Cardiac septum (tissue), 1 donor: ENCODE results near the gene SPRYD3. TPM values are rescaled to one million over a fixed set of nuclear protein-coding genes. Genes with fewer than 3 reads are reported as not detected.

Experiments used
- DNase-seq: peaks from one replicate; pipeline ENCODE4 v3.0.0-alpha.2; 2020; ENCODE audit warnings: low spot score
- intact Hi-C: fragments of 100-400 bp; cut with DNase I; formaldehyde crosslinking; loops from one replicate; pipeline ENCODE4 v1.14.0; 2022
- total RNA-seq: library from RNA; stranded (reverse); fragmentation: NEBNext Ultra II Directional; extraction: Animal tissue kit (Norgen Biotek cat#: 25700); gene quantifications from one replicate; pipeline ENCODE4 v1.2.1, GENCODE V29; 2021
- donor health status: DM: no; HTN: no; CAD: no.

SPRYD3 gene
- total RNA-seq, 1 donor from 2014 or later, result 63.5 TPM

DNA sequence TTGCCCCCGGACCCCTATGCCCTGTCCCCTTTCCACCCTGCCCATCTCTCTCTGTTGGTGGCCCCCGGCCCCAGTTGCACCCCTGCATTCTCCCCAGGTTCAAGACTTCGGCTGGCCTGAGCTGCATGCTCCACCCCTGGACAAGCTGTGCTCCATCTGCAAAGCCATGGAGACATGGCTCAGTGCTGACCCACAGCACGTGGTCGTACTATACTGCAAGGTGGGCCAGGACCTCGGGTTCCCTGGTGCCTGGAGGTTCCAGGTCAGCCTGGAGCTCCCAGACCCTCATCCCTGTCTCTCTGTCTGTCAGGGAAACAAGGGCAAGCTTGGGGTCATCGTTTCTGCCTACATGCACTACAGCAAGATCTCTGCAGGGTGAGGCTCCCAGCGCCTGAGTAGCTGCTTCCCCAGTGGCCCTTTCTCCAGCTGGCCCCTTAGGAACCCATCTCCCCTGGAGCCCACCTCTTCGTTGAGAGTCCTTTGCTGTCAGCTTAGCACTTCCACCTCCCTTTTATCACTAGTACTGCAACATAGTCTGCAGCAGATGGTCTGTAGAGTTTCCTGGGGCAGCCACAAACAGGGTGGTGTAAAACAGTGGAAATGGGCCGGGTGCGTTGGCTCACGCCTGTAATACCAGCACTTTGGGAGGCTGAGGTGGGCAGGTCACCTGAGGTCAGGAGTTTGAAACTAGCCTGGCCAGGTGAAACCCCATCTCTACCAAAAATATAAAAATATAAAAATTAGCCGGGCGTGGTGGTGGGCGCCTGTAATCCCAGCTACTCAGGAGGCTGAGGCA lies 23.5 kb downstream of the SPRYD3 start:
- peak; percentile 72 for DNase-seq
- intact Hi-C loops, result no loop called here

DNA sequence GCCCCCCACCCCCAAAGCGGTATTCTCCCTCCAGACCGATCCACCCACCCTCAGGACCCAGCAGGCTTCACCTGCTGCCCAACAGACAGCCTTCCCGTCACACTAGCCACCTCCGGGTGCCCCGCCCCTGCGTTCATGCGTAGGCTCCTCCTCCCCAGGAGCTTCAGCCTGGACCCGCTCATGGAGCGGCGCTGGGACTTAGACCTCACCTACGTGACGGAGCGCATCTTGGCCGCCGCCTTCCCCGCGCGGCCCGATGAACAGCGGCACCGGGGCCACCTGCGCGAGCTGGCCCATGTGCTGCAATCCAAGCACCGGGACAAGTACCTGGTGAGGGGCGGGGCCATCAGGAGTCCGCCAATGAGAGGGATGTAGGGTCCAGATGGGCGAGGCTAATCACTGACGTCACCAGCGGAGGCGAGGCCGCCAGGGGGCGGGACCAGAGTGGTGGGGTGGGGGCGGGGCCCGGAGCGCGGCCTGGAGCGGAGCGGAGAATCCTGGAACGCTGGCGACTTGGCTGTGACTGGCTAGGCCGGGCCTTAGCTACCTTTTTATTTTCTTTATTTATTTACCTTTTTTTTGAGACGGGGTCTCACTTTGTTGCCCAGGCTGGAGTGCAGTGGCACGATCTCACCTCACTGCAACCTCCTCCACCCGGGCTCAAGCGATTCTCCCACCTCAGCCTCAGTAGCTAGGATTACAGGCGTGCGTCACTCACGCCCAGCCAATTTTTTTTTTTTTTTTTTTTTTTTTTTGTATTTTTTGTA lies 24.9 kb downstream of the SPRYD3 start:
- intact Hi-C loops, result no loop called here

DNA sequence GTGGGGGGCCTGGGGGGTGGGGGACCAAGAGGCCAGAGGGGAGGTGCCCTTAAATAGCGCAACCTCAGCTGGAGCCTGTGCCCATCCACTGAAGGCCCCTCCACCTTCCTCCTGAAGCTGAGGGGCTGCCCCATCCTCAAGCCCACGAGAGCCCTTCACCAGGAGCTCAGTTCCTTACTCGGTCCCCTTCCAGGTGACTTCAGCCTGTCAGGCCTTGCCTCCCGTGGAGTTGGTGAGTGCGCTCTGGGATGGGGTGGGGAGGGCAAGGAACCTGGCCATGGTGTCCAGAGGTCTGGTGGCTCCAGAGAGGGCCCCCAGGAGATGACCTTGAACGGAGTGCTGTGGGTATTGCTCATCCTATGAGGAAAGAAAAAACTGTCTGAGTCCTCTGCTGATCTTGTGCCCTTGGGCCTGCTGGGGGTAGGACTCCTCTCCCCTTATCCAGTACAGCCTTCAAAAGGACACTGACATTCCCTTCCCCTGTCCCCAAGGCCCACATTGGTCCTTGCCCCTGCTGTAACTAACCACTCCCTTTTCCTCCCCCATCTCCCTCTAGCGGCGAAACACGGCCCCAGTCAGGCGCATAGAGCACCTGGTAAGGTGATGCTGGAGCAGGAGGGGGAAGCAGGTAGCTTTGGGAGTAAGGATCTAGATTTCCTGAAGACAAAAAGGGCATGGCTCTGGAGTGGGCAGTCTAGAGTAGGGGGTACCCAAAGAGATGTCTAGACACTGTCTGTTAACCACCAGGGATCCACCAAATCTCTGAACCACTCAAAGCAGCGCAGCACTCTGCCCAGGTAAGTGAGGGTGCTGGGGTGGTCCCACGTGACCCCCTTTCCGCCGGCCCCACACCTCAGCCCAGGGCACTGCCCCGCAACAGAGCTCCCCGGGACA lies 25.7 kb downstream of the SPRYD3 start:
- intact Hi-C loops, result no loop called here
- peak; percentile 81 for DNase-seq

More for the DNA sequence above, 24.9 kb downstream of the SPRYD3 start:
- peak; percentile 98 for DNase-seq

DNA sequence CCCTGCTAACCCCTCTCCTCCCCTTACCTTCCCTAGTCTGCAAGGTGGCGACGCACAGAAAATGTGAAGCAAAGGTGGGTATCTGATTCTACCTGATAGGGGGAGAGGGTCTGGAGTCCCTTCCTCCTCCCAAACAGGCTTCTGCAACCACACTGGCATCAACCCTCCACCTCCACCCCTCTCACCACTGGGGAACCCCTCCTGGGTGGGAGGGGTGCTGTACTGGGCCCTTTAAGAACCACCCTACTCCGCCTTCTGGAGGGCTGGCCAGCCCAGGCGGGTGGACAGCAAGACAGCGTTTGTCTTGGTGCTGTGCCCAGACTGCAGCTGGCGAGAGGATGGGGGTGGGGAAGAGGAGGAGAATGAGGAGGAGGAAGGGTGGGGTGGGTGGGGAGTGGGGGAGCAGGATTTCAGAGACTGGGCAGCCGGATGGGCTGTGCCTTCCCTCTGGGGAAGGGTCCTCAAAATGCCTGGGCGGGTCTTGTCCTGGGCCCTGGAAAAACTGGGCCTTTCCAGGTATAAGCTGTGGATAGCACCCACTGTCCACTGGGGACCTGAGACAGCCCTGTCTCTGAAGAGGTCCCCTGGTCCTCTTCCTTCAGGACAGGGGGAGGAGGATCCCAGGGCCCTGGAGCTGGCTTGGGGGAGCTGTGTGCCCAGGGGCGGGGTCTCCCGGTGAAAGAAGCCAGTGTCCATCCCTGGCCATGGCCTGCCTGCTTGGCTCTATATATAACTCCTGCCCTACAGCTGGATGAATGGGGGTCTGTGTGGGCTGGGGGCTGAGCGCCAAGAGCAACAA lies 26.6 kb downstream of the SPRYD3 start:
- intact Hi-C loops, result no loop called here
- DNase-seq, result peak; percentile 94

DNA sequence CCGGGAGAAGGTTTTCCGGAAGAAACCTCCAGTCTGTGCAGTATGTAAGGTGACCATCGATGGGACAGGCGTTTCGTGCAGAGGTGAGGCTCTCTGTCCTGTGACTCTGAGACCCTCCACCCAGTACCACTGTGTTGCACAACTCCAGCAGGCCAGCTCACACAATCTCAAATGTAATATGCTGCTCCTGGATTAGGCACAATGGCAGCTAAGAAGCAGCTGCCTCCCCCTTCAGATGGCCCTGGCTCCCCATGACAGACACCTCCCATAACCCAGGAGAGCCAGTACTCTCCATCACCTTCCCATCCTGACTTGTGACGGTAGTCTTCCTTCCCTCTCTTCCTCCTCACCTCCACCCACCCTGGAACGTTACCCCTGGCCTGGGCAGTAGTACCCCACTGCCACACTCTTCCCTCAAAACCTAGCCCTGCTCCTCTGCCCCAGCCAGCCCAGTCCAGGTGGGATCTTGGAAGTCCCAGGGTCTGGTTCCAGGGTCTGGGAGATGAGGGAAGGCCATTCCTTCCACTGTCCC lies 27.2 kb downstream of the SPRYD3 start:
- peak; percentile 75 for DNase-seq
- intact Hi-C loops, result loop anchor here (1.0 kb wide), 1 partner anchor 46 kb away; the partner anchor contains the start of gene EIF4B

DNA sequence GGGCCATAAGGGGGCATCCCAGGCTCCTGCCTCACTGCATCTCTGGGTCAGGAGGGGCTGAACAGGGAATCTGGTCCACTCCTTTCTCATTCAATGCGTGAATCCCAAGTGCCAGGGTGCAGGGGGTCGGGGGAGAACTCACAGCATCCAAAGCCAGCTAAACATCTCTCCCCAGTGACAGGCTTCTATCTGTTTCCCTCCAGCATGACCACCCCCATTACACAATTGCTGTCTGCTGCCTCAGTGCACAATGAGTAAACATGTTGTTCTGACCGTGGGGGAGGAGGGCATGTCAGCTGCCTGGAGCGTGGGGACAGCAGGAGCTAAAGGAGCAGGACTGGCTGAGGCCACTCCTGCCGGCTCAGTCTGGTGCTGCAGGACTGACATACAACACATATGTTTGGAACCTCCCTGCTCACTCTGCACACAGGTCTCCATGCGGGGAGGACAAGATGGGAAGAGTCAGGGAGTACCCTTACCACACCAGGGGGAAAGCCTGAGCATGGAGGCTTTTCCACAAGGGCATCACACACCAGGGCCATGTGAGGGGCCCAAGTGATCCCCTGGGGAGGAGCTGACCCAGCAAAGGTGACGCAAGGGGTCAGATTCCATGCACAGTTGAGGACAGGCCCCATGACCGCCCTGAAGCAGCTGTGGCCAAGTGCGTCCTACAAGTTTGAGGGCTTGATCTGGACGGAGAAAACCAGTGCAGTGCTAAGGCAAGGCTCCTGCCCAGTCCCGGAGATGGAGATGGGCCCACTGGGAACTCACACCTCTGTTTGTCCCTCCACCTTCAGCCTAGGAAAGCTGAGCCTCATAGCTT lies 27.9 kb downstream of the SPRYD3 start:
- peak; percentile 87 for DNase-seq
- intact Hi-C loops, result loop anchor here (1.0 kb wide), 1 partner anchor 45 kb away; the partner anchor contains the start of gene EIF4B

DNA sequence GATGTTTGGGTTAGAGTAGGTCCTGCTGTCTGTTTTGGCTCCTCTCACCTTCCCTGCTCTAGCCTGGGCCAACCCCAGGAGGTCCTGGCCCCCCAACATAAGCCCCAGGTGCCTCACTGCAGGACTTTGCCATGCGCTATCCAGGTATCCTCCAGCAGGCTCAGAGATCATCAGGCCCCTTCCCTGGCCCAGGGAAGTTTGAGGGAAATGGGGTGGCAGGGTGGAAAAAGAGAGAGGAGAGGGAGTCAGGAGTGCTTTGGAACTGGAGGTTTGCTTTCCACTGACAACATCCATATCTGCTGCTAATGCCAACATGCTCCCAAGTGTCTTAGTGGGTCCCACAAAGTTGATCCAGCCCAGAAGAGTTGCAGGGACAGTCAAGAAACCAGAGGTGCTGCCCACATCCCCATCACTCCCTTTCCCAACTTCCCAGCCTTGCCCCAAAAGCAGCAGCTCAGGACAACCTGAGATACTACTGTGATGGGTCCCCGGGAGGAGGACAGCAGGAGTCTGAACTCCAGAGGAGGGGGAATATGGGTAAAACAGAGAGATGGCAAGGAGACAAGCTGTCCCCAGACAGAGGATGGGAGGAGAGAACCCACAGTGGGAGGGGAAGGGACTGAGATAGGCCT lies 28.6 kb downstream of the SPRYD3 start:
- DNase-seq, result no peak
- intact Hi-C loops, result loop anchor here (1.0 kb wide), 1 partner anchor 44 kb away; the partner anchor contains the start of gene EIF4B

DNA sequence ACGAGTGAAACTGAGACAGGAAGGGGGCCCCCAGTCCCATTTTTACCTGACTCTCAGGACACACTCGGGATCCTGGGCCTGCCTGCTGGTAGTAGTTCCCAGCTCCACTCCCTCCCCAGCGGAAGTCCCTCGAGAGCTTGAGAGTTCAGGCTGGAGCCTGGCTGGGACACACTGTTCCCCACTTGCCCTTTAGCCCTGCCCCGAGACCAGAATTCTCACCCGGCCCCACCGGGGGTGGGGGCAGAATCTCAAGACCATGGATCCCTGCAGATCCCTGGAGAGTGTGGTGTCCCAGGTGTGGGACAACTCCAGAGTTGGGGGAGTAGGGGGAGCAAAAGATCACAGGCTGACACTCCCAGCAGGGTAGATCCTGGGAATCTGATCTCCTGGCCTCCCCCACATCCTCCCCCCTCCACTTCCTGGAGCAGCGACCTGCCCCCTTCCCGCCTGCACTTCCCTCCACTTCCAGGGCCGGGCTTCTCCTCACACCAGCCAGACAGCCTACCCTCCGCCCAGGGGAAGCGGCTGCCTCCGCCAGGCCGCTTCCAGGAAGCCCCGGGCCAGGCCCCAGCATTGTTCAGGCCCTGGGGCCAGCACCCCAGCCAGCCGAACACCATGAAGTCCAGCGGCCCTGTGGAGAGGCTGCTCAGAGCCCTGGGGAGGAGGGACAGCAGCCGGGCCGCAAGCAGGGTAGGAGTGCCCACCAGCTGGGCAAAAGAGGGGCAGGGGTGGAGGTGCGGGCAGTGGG lies 29.4 kb downstream of the SPRYD3 start, which contains the start of gene TNS2:
TNS2 (plus strand) TSS at position 495 of the 748 bp plus-strand sequence; CDS start at position 616, 121 bp downstream.
- peak; percentile 89 for DNase-seq
- intact Hi-C loops, result loop anchor here (10.0 kb wide), 1 partner anchor 1015 kb away; no protein-coding TSS in a partner anchor

DNA sequence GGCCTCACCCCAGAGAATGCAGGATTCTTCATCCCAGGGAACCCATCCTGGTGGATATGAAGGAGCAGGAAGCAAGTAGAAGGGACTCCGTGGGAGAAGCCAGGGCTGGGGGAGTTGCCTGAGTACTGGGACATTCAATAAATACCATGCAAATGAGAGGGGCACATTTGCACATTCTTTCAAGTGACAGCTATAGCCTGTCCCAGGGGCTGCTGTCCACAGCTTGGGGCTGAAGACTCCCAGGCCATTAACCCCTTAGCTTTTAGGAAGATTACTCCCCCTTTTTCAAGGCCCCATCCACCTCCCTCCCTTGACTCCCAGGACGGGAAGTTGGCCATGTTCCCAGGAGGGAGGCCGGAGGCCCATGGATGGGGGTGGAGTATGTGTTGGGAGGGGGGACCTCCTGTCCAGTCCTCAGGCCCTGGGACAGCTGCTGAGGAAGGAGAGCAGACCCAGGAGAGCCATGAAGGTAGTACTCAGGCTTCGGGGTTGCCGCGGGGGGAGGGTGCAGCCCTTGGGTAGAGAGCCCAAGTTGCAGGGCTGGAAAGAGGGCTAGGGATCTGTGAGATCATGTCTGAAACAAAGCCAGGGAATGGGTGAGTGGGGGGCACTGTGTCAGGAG lies 30.3 kb downstream of the SPRYD3 start:
- intact Hi-C loops, result loop anchor here (10.0 kb wide), 1 partner anchor 1014 kb away; no protein-coding TSS in a partner anchor
- DNase-seq, result no peak

DNA sequence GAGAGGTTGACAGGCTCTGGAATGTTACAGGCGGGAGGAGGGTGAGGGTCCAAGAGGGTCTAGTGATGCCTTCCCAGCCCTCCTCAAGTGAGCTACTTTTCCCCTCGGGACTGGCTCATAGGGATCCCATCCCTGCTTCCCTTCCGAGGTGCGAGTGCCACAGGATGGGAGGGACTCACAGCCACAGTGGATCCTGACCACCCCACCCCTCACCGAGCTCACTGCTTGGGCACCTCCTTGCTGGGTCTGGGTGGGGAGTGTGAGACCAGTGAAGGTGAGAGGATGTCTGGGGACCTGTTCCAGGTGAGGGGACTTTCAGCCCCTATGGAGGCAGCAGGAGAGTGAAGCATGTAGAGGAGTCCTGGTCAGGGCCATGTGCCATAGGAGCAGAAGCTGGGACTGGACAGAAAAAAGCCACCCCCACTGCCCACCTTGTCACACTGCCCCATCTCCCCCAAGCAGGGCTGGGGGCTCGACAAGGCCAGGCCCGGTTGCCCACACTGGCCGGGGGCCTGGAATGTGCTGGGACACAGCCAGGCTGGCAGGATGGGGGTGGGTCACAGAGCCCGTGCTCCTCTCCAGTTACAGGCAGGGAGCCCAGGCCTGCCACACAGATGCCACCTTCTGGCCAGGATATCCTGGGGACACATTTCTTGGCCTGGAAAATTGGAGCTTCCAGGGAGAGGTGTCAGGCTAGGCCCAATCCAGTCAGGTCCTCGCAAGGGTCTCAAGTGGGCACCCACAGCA lies 31.0 kb downstream of the SPRYD3 start:
- DNase-seq, result no peak
- intact Hi-C loops, result loop anchor here (10.0 kb wide), 1 partner anchor 1013 kb away; no protein-coding TSS in a partner anchor

DNA sequence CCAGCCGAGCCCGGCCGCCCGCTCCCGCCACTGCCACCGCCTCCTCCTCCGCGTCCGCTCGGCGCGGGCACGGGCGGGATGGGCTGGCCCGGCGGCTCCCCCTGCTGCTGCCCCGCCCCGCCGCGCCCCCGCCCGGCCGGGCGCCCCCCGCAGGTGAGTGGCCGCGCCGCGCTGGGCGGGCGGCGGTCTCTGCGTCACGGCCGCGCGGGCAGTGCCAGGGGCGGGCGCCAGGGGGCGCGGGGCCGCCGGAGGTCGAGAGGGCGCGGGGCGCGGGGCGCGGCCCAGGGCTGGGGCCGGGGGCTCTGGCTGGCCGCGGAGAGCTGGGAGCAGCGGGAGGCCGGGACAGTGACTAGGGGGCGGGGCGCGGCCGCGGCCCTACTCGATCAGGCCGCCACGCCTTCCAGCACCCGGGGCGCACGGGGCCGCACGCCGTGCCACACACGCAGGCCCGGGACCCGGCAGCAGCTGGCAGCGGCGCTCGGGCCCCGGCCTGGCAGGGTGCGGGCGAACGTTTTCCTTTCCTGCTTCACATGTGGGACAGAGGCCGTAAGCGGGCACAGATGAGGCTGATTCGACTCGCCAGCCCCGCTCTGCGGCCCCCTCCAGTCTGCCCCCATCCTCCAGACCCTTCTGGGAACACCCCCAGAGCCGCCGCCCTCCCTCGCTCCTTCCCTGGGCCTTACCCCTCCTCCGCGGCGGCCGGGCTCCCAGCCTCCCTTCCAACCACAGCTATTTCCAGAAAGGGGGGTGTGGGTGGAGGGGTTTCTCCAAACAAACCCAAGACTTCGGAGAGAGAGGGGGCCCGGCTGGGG lies 31.8 kb downstream of the SPRYD3 start:
- peak; percentile 89 for DNase-seq
- intact Hi-C loops, result loop anchor here (10.0 kb wide), 1 partner anchor 1013 kb away; no protein-coding TSS in a partner anchor

DNA sequence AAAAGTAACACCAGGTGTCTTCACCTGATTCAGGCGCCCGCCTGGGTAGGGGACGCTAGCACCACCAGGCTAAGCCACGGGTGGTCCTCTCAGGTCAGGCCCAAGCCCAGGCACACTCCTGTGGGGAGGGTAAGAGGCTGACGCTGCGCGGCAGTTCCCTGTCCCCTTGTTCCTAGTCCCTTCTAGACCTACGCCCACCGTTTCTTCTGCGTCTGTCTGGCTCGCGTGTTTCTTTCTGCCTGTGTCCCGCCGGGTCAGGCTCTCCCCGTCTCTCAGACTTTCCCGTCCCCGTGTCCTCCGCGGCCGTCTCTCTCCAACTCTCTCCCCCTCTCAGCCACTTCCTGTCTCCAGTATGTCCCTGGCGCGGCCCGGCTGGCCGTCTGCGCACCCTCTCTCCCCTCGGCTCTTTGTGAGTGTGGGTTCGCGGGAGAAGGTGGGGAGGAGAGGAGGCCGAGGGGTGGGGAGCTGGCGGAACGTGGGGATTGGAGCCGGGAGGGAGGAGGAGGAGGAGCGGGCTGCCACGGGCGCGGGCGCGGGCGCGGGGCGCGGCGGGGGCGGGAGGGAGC lies 32.5 kb downstream of the SPRYD3 start:
- intact Hi-C loops, result loop anchor here (10.0 kb wide), 1 partner anchor 1012 kb away; no protein-coding TSS in a partner anchor
- DNase-seq, result peak; percentile 91

DNA sequence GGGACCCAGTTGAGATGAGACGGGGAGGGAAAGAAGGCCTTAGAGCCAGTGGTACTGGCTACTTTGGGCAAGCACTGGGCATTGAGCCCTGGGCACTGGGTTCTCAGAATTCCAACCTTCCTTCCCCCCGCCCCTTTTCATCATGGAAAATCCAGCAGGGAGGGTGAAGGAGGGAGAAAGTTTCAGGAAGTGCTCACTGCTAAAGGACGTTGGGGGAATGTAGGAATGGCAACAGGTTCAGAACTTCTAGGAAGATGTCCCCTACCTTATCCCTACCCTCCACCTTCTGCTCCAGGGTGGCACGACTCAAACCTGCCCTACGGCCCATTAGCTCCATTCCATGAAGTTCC lies 33.5 kb downstream of the SPRYD3 start:
- intact Hi-C loops, result loop anchor here (10.0 kb wide), 1 partner anchor 1011 kb away; no protein-coding TSS in a partner anchor

More for the DNA sequence above, 33.5 kb downstream of the SPRYD3 start:
- no peak for DNase-seq
